PC-3 (cell line): ENCODE data around the gene MPP2. TPM values are rescaled to one million over a fixed set of nuclear protein-coding genes. Genes with fewer than 3 reads are reported as not detected.
A peak's percentile ranks its signal among the peaks of the same experiment; 100 is the strongest.

Experiments
- ATAC-seq: fragments of 200-7000 bp; cut with Tn5 transposase; 2 replicates; pipeline ENCODE4 v1.9.1; 2020; ENCODE audit warnings: mild to moderate bottlenecking, moderate library complexity
- BruUV-seq: library from RNA; stranded (reverse); fragments of 400-500 nt; replicated peaks from 2 replicates; lab custom pipeline; 2021; lab: Mats Ljungman, UMichigan
- CTCF ChIA-PET: fragments of 300-600 bp; sonication (Branson Sonifier 250); formaldehyde crosslinking; loops from one replicate; lab custom pipeline; 2022; ENCODE audit warnings: antibody characterized with exemption; lab: Charles Lee
- POLR2A ChIA-PET: fragments of 300-600 bp; sonication (Branson Sonifier 250); formaldehyde crosslinking; loops from one replicate; lab custom pipeline; 2022; ENCODE audit warnings: antibody characterized with exemption; ENCODE audit not compliant: unreplicated experiment; lab: Charles Lee
- DNase-seq: peaks from one replicate; pipeline ENCODE4 v3.0.0-alpha.2; 2015
- H2AFZ ChIP-seq: fragments of 300-600 bp; sonication (generic); 2 replicates; pipeline ENCODE4 v1.6.0; 2016; ENCODE audit warnings: antibody characterized with exemption, low read length
- H3F3A ChIP-seq: fragments of 300-600 bp; sonication (generic); one replicate; pipeline ENCODE4 v1.6.0; 2017; ENCODE audit warnings: antibody characterized with exemption, low read length, control low read depth, mild to moderate bottlenecking; ENCODE audit not compliant: unreplicated experiment
- H3K27ac ChIP-seq: fragments of 300-600 bp; sonication (generic); 2 replicates; pipeline ENCODE4 v1.5.1; 2016; ENCODE audit warnings: mild to moderate bottlenecking, low read length
- H3K27me3 ChIP-seq: fragments of 300-600 bp; sonication (generic); 2 replicates; pipeline ENCODE4 v1.6.1; 2016; ENCODE audit warnings: low read length, mixed read lengths
- H3K36me3 ChIP-seq: fragments of 300-600 bp; sonication (generic); 2 replicates; pipeline ENCODE4 v1.6.1; 2016; ENCODE audit warnings: low read depth, mixed run types, low read length, mixed read lengths
- H3K4me1 ChIP-seq: fragments of 300-600 bp; sonication (generic); 2 replicates; pipeline ENCODE4 v1.5.1; 2016; ENCODE audit warnings: low read length; ENCODE audit not compliant: insufficient read depth
- H3K4me2 ChIP-seq: fragments of 300-600 bp; sonication (generic); 2 replicates; pipeline ENCODE4 v1.6.0; 2016; ENCODE audit warnings: low read length
- H3K4me3 ChIP-seq: fragments of 300-600 bp; sonication (generic); 2 replicates; pipeline ENCODE4 v1.5.1; 2016; ENCODE audit warnings: mild to moderate bottlenecking, low read length, mixed read lengths
- H3K79me2 ChIP-seq: fragments of 300-600 bp; sonication (generic); 2 replicates; pipeline ENCODE4 v1.6.1; 2017; ENCODE audit warnings: low read length, mixed read lengths
- H3K9ac ChIP-seq: fragments of 300-600 bp; sonication (generic); 2 replicates; pipeline ENCODE4 v1.6.0; 2016; ENCODE audit warnings: mild to moderate bottlenecking, low read length
- H3K9me2 ChIP-seq: fragments of 300-600 bp; sonication (generic); replicated peaks from 2 replicates; pipeline ENCODE4 v1.6.1; 2016; ENCODE audit warnings: mixed run types, low read length, mixed read lengths
- H3K9me3 ChIP-seq: fragments of 300-600 bp; sonication (generic); 2 replicates; pipeline ENCODE4 v1.6.1; 2016; ENCODE audit warnings: low read length, mixed read lengths
- H4K20me1 ChIP-seq: fragments of 300-600 bp; sonication (generic); 2 replicates; pipeline ENCODE4 v1.6.1; 2016; ENCODE audit warnings: low read length, mixed read lengths
- EZH2 ChIP-seq: fragments of 300-600 bp; sonication (generic); IDR thresholded peaks from one replicate; pipeline ENCODE4 v1.6.1; 2017; ENCODE audit warnings: antibody characterized with exemption, mild to moderate bottlenecking, low read length; ENCODE audit not compliant: unreplicated experiment
- EZH2phosphoT487 ChIP-seq: fragments of 300-600 bp; sonication (generic); IDR thresholded peaks from 2 replicates; pipeline ENCODE4 v1.6.1; 2018; ENCODE audit warnings: mild to moderate bottlenecking, antibody characterized with exemption, low read length, borderline replicate concordance
- intact Hi-C: fragments of 100-400 bp; cut with micrococcal nuclease; formaldehyde crosslinking; loops from 2 replicates; pipeline ENCODE4 v1.9.0; 2023
- total RNA-seq: library from RNA; depleted of rRNA; stranded (reverse); fragments of >200 nt; gene quantifications from 2 replicates; pipeline ENCODE4 v1.2.3, GENCODE V29; 2014
- TF ChIP-seq, protein P1 (sequence below): fragments of 300-600 bp; sonication (generic); conservative IDR thresholded peaks from 2 replicates; pipeline ENCODE4 v1.5.1; 2017; ENCODE audit warnings: antibody characterized with exemption, low read depth, mild to moderate bottlenecking, low read length

MPP2 gene
- total RNA-seq, 1 experiment from 2014 or later = 8.2 TPM

DNA sequence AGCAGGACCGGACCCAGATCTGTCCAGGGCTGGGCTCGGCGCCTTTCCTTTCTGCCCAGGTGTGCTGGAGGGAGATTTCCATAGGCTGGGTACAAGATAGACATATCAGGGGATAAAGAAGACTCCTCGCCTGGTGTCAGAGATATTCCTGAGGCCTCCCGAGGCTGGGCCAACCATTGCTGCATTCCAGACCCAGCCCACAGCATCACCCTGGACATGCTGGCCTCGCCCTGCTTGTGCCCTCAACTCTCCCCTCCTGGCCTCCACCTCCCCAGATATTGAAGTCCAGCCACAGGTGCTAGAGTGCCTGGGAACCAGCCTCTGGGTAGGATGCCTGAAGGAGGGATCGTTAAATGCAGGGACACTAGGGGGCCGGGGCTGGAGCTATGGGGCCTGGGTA, 58.2 kb downstream of the MPP2 start:
- CTCF ChIA-PET = no interaction called here
- Histone ChIP-seq H3K27ac (no peak overlapping the region), H3K9me3 (no peaks in the 10 kb centered on the region), H3K9ac (no peak overlapping the region), H3K4me2 (no peak overlapping the region), H3K79me2 (no peaks in the 10 kb centered on the region), H3K36me3 (no peaks in the 10 kb centered on the region), H3K9me2 (no peaks in the 10 kb centered on the region), H3K4me3 (no peak overlapping the region), H4K20me1 (no peaks in the 10 kb centered on the region), H3K4me1 (0 out of 2 replicates have a peak, but pooled peaks cover 2% of the 10 kb centered on the region), H3K27me3 (peaks cover 24% of the 10 kb centered on the region), H2AFZ (no peak overlapping the region), H3F3A (no peaks in the 10 kb centered on the region)
- BruUV-seq = no TSS peak
- intact Hi-C loops = no loop called here
- POLR2A ChIA-PET = no interaction called here
- DNase-seq (no peak), ATAC-seq (no peak)
- no peak for TF ChIP-seq EZH2
- TF ChIP-seq, protein P1, sequence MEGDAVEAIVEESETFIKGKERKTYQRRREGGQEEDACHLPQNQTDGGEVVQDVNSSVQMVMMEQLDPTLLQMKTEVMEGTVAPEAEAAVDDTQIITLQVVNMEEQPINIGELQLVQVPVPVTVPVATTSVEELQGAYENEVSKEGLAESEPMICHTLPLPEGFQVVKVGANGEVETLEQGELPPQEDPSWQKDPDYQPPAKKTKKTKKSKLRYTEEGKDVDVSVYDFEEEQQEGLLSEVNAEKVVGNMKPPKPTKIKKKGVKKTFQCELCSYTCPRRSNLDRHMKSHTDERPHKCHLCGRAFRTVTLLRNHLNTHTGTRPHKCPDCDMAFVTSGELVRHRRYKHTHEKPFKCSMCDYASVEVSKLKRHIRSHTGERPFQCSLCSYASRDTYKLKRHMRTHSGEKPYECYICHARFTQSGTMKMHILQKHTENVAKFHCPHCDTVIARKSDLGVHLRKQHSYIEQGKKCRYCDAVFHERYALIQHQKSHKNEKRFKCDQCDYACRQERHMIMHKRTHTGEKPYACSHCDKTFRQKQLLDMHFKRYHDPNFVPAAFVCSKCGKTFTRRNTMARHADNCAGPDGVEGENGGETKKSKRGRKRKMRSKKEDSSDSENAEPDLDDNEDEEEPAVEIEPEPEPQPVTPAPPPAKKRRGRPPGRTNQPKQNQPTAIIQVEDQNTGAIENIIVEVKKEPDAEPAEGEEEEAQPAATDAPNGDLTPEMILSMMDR = no peak
- no peak for TF ChIP-seq EZH2phosphoT487

DNA sequence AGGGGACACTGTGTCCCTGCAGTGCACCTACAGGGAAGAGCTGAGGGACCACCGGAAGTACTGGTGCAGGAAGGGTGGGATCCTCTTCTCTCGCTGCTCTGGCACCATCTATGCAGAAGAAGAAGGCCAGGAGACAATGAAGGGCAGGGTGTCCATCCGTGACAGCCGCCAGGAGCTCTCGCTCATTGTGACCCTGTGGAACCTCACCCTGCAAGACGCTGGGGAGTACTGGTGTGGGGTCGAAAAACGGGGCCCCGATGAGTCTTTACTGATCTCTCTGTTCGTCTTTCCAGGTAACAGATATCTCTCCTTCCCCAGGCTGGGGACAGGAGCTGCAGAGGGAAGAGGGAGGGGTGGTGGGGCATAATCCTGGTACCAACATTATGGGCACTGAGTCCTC, 58.7 kb downstream of the MPP2 start:
- H3K79me2 ChIP-seq = no peaks in the 10 kb centered on the region
- no peak for DNase-seq
- H3K27me3 ChIP-seq = peaks cover 19% of the 10 kb centered on the region
- no peak overlapping the region for H3K4me3 ChIP-seq
- H3K4me2 ChIP-seq = no peak overlapping the region
- no peak for ATAC-seq
- H4K20me1 ChIP-seq = no peaks in the 10 kb centered on the region
- H3K9ac ChIP-seq = no peak overlapping the region
- H3K9me3 ChIP-seq = no peaks in the 10 kb centered on the region
- no peaks in the 10 kb centered on the region for H3K9me2 ChIP-seq
- no TSS peak for BruUV-seq
- no peak overlapping the region for H2AFZ ChIP-seq
- no peaks in the 10 kb centered on the region for H3F3A ChIP-seq
- no peak overlapping the region for H3K27ac ChIP-seq
- H3K36me3 ChIP-seq = no peaks in the 10 kb centered on the region
- POLR2A ChIA-PET = no interaction called here
- TF ChIP-seq EZH2 = no peak
- TF ChIP-seq EZH2phosphoT487 = no peak
- TF ChIP-seq, protein P1 = no peak
- CTCF ChIA-PET = no interaction called here
- H3K4me1 ChIP-seq = 0 out of 2 replicates have a peak, but pooled peaks cover 2% of the 10 kb centered on the region
- intact Hi-C loops = no loop called here

DNA sequence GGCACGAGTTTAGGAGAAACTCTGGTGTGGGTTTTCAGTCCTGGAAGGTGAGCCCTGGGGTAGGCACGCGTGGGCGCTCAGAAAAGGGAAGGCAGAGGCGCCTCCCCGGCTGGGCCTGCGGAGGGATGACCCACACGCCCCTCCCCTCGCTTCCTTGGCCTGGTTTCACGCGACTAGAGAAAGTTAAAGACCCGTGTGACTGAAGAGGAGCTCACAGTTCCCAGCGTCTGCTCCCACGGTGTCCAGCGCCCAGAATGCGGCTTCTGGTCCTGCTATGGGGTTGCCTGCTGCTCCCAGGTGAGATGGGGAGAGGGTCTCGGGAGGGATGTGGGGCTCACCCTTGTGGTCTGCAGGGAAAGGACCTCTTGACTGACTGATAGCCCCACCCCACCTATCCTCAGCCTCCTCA, 60.4 kb downstream of the MPP2 start, which contains the start of gene CD300LG:
Gene CD300LG, plus strand, starts transcription at position 214 of the 409 bp plus-strand sequence. Its CDS starts 41 bp downstream, at position 255.
- no peaks in the 10 kb centered on the region for H3K9me3 ChIP-seq
- no peaks in the 10 kb centered on the region for H4K20me1 ChIP-seq
- TF ChIP-seq EZH2phosphoT487 (no peak), EZH2 (no peak)
- TF ChIP-seq, protein P1 = no peak
- H3K4me3 ChIP-seq = no peak within 1 kb of the TSS
- H3K9ac ChIP-seq = no peak within 1 kb of the TSS
- ChIA-PET POLR2A (no interaction called here), CTCF (interaction anchor here (0.8 to 1.5 kb wide), 5 partner anchors 55 to 152 kb away, joined by 4 to 31 read pairs (median 7); partner anchors contain the start of gene DUSP3)
- peak within 1 kb of the TSS; percentile 66 for H2AFZ ChIP-seq
- H3K27ac ChIP-seq = no peak within 1 kb of the TSS
- no peak within 1 kb of the TSS for H3K4me2 ChIP-seq
- DNase-seq (no peak), ATAC-seq (no peak)
- peaks cover 9% of the 10 kb centered on the region for H3K27me3 ChIP-seq
- H3K9me2 ChIP-seq = no peaks in the 10 kb centered on the region
- no peaks in the 10 kb centered on the region for H3F3A ChIP-seq
- peaks cover 8% of the 10 kb centered on the region; the same call in 1 of the 2 replicates for H3K4me1 ChIP-seq
- intact Hi-C loops = loop anchor here (1.0 to 2.0 kb wide), 4 partner anchors 57 to 153 kb away; partner anchors contain the start of gene DUSP3
- no peaks in the 10 kb centered on the region for H3K79me2 ChIP-seq
- H3K36me3 ChIP-seq = no peaks in the 10 kb centered on the region
- BruUV-seq = no TSS peak
